Neural cell (in vitro differentiated cells): Measurements from ENCODE around the gene AKAP6.

Experiments
- MXI1 ChIP-seq: fragments of 450-650 bp; conservative IDR thresholded peaks from 2 replicates; pipeline ENCODE4 v1.6.1; 2014; ENCODE audit warnings: antibody characterized with exemption, mild to moderate bottlenecking; ENCODE audit not compliant: poor library complexity, severe bottlenecking
- POLR2AphosphoS5 ChIP-seq: IDR thresholded peaks from 2 replicates; pipeline ENCODE4 v1.6.1; 2012
- RAD21 ChIP-seq: fragments of 450-650 bp; conservative IDR thresholded peaks from 2 replicates; pipeline ENCODE4 v1.6.1; 2014; ENCODE audit warnings: antibody characterized with exemption, mild to moderate bottlenecking, moderate library complexity
- SMC3 ChIP-seq: fragments of 450-650 bp; conservative IDR thresholded peaks from 2 replicates; pipeline ENCODE4 v1.6.1; 2014; ENCODE audit warnings: antibody characterized with exemption, mild to moderate bottlenecking, moderate library complexity; ENCODE audit not compliant: poor library complexity
- TAF1 ChIP-seq: IDR thresholded peaks from 2 replicates; pipeline ENCODE4 v1.6.1; 2012; ENCODE audit warnings: low read depth
- TF ChIP-seq, protein P1 (sequence below): IDR thresholded peaks from 2 replicates; pipeline ENCODE4 v1.6.1; 2012; ENCODE audit warnings: borderline replicate concordance
- TF ChIP-seq, protein P2 (sequence below): fragments of 450-650 bp; IDR thresholded peaks from 2 replicates; pipeline ENCODE4 v1.5.1; 2014; ENCODE audit warnings: antibody characterized with exemption, mild to moderate bottlenecking, moderate library complexity; ENCODE audit not compliant: poor library complexity, severe bottlenecking

DNA sequence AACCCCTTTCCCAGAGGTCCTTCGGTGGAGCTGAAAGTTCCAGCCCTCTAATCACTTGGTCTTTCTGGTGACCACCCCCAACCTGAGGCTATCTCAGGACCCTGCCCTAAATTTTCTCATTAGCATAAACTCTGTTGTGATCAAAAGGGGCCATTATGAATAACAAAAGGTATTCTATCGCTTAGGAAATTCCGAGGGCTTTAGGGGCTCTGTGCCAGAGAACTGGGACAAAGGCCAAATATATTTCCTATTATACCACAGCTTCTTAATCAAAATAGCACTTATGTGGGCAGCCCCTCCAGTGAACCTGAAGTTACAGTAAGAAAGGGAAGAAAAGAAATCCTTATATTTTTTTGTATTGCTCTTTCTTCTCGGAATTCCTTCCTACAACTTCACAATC, 484.3 kb downstream of the AKAP6 start:
- TF ChIP-seq SMC3: no peak
- TF ChIP-seq TAF1: no peak
- TF ChIP-seq, protein P1, sequence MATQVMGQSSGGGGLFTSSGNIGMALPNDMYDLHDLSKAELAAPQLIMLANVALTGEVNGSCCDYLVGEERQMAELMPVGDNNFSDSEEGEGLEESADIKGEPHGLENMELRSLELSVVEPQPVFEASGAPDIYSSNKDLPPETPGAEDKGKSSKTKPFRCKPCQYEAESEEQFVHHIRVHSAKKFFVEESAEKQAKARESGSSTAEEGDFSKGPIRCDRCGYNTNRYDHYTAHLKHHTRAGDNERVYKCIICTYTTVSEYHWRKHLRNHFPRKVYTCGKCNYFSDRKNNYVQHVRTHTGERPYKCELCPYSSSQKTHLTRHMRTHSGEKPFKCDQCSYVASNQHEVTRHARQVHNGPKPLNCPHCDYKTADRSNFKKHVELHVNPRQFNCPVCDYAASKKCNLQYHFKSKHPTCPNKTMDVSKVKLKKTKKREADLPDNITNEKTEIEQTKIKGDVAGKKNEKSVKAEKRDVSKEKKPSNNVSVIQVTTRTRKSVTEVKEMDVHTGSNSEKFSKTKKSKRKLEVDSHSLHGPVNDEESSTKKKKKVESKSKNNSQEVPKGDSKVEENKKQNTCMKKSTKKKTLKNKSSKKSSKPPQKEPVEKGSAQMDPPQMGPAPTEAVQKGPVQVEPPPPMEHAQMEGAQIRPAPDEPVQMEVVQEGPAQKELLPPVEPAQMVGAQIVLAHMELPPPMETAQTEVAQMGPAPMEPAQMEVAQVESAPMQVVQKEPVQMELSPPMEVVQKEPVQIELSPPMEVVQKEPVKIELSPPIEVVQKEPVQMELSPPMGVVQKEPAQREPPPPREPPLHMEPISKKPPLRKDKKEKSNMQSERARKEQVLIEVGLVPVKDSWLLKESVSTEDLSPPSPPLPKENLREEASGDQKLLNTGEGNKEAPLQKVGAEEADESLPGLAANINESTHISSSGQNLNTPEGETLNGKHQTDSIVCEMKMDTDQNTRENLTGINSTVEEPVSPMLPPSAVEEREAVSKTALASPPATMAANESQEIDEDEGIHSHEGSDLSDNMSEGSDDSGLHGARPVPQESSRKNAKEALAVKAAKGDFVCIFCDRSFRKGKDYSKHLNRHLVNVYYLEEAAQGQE: no peak
- no peak for TF ChIP-seq POLR2AphosphoS5
- no peak for TF ChIP-seq MXI1
- TF ChIP-seq, protein P2, sequence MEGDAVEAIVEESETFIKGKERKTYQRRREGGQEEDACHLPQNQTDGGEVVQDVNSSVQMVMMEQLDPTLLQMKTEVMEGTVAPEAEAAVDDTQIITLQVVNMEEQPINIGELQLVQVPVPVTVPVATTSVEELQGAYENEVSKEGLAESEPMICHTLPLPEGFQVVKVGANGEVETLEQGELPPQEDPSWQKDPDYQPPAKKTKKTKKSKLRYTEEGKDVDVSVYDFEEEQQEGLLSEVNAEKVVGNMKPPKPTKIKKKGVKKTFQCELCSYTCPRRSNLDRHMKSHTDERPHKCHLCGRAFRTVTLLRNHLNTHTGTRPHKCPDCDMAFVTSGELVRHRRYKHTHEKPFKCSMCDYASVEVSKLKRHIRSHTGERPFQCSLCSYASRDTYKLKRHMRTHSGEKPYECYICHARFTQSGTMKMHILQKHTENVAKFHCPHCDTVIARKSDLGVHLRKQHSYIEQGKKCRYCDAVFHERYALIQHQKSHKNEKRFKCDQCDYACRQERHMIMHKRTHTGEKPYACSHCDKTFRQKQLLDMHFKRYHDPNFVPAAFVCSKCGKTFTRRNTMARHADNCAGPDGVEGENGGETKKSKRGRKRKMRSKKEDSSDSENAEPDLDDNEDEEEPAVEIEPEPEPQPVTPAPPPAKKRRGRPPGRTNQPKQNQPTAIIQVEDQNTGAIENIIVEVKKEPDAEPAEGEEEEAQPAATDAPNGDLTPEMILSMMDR: no peak
- TF ChIP-seq RAD21: no peak
